ENCODE results near the gene SARNP.
A peak's percentile ranks its signal among the peaks of the same experiment; 100 is the strongest.

SARNP gene

GRCh38 chr12:55814257-55814656, 3.3 kb downstream of the SARNP start:
- DNase-seq (ENCODE audit: extremely low read depth, low read depth): no peak
- no peak for TF ChIP-seq CTCF (IDR thresholded peaks at IDR 0.05; ENCODE audit: low read depth, low read length)

- TF ChIP-seq CTCF (IDR thresholded peaks at IDR 0.05; ENCODE audit: low read depth, low read length): no peak
- DNase-seq (ENCODE audit: extremely low read depth, low read depth): no peak
Measured at GRCh38 chr12:55812088-55812487, 5.4 kb downstream of the SARNP start.

- no peak for TF ChIP-seq CTCF (IDR thresholded peaks at IDR 0.05; ENCODE audit: low read depth, low read length)
Measured at GRCh38 chr12:55809274-55809673, 8.2 kb downstream of the SARNP start.

GRCh38 chr12:55806982-55807381, 10.5 kb downstream of the SARNP start:
- no peak for DNase-seq (ENCODE audit: extremely low read depth, low read depth)
- TF ChIP-seq CTCF (IDR thresholded peaks at IDR 0.05; ENCODE audit: low read depth, low read length): no peak

More at GRCh38 chr12:55809274-55809673, 8.2 kb downstream of the SARNP start:
- no peak for DNase-seq (ENCODE audit: extremely low read depth, low read depth)

GRCh38 chr12:55797550-55797949, 20.0 kb downstream of the SARNP start:
- no peak for DNase-seq (ENCODE audit: extremely low read depth, low read depth)
- TF ChIP-seq CTCF (IDR thresholded peaks at IDR 0.05; ENCODE audit: low read depth, low read length): no peak

- no peak for DNase-seq (ENCODE audit: extremely low read depth, low read depth)
- TF ChIP-seq CTCF (IDR thresholded peaks at IDR 0.05; ENCODE audit: low read depth, low read length): peak; percentile 49
Measured at GRCh38 chr12:55797068-55797467, 20.5 kb downstream of the SARNP start.

GRCh38 chr12:55795950-55796349, 21.6 kb downstream of the SARNP start:
- TF ChIP-seq CTCF (IDR thresholded peaks at IDR 0.05; ENCODE audit: low read depth, low read length): no peak
- DNase-seq (ENCODE audit: extremely low read depth, low read depth): no peak
